Kidney (tissue), 14 donors: ENCODE data around the gene GAS7. TPM values are rescaled to one million over a fixed set of nuclear protein-coding genes. Genes with fewer than 3 reads are reported as not detected.

Experiments
- DNase-seq, 5 donors: peaks; one replicate each; pipeline ENCODE4 v3.0.0-alpha.2; 2013 to 2020
- FAIRE-seq: peaks from 2 replicates; lab custom pipeline; 2012; peaks lifted over from hg19 to GRCh38; lab: Jason Lieb, UNC
- H3K27ac ChIP-seq, 2 donors: one replicate each; pipeline ENCODE4 v1.7.0; 2013; ENCODE audit warnings: low read depth in 2 of 2, low read length in 2 of 2, inconsistent platforms in 1 of 2
- H3K27me3 ChIP-seq: one replicate; pipeline ENCODE4 v1.7.1; 2013; ENCODE audit warnings: low read length, inconsistent platforms; ENCODE audit not compliant: control insufficient read depth, insufficient read depth
- H3K36me3 ChIP-seq, 3 donors: one replicate each; pipeline versions ENCODE4 v1.7.0 to v1.7.1; 2013; ENCODE audit warnings: low read length in 3 of 3, control low read depth in 1 of 3, inconsistent platforms in 1 of 3; ENCODE audit not compliant: insufficient read depth in 3 of 3, control insufficient read depth in 2 of 3
- H3K4me1 ChIP-seq, 3 donors: one replicate each; pipeline versions ENCODE4 v1.7.0 to v1.7.1; 2013; ENCODE audit warnings: low read length in 3 of 3, inconsistent platforms in 1 of 3, low read depth in 1 of 3; ENCODE audit not compliant: control insufficient read depth in 2 of 3, insufficient read depth in 2 of 3
- H3K4me3 ChIP-seq, 3 donors: one replicate each; pipeline versions ENCODE4 v1.7.0 to v1.8.1; 2013; ENCODE audit warnings: low read length in 3 of 3, control low read depth in 1 of 3, inconsistent platforms in 1 of 3
- H3K9ac ChIP-seq, 3 donors: one replicate each; pipeline versions ENCODE4 v1.7.0 to v1.7.1; 2013; ENCODE audit warnings: low read length in 3 of 3, control low read depth in 1 of 3, inconsistent platforms in 1 of 3
- H3K9me3 ChIP-seq, 3 donors: one replicate each; pipeline versions ENCODE4 v1.7.0 to v1.7.1; 2013; ENCODE audit warnings: low read length in 3 of 3, control low read depth in 1 of 3, inconsistent platforms in 1 of 3; ENCODE audit not compliant: control insufficient read depth in 2 of 3, insufficient read depth in 1 of 3
- intact Hi-C: fragments of 100-400 bp; cut with DNase I; formaldehyde crosslinking; loops from one replicate; pipeline ENCODE4 v1.11.1; 2022
- polyA plus RNA-seq: library from polyadenylated mRNA; stranded (reverse); fragments of 350-450 nt; fragmentation: Illumina TruSeq; extraction: RNeasy Lipid Tissue Mini Kit (QIAGEN cat#74804); gene quantifications from one replicate; pipeline ENCODE4 v1.2.3, GENCODE V29; 2014; ENCODE audit warnings: low read depth, low replicate concordance; ENCODE audit not compliant: insufficient read depth
- total RNA-seq: library from RNA; stranded (reverse); fragmentation: NEBNext Ultra II Directional; extraction: Animal tissue kit (Norgen Biotek cat#: 25700); gene quantifications from one replicate; pipeline ENCODE4 v1.2.1, GENCODE V29; 2021
- TF ChIP-seq, protein P1 (sequence below): IDR thresholded peaks from 3 replicates; pipeline ENCODE4 v1.5.1; 2012; ENCODE audit warnings: mild to moderate bottlenecking, moderate library complexity, borderline replicate concordance; ENCODE audit not compliant: insufficient read depth; ENCODE audit errors: extremely low read depth
- donor health status: control.
- donor health status: control.
- donor health status: control.
- donor health status: control.
- donor health status: control.
- donor health status: DM: yes; HTN: yes; CAD: no.
- donor health status: Normal renal cell carcinoma (clear cell type).

The GAS7 gene
- total and polyA plus RNA-seq, 2 donors from 2014 or later: 1.1 to 20.5 TPM

DNA sequence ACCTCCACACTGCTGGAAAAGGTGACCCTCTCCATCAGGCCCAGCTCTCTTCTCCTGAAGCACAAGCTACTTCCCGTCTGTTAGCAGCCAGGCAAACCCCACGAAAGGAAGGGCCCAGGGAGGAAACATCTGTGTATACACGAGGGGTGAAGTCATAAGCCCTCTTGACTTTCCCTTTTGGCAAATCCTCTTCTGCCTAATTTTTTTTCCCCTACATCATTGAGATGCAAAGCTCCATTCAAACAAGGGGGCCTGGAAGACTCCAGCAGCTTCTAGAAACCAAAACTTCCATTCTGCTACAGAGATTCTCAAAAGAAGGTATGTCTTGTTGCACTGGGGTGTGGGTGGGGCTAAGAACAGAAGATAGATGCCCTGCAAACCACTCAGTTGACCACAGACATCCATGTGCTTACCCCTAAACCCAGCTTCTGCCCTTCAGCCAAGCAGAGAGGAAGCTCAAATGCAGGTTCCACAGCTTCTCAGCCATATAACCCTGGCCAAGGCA lies 147.8 kb downstream of the GAS7 start:
- Histone ChIP-seq H3K4me1 (no peaks in the 10 kb centered on the region), H3K27me3 (no peaks in the 10 kb centered on the region), H3K4me3 (no peak overlapping the region), H3K36me3 (no peaks in the 10 kb centered on the region), H3K9me3 (no peaks in the 10 kb centered on the region), H3K9ac (no peak overlapping the region), H3K27ac (no peak overlapping the region)
- intact Hi-C loops: no loop called here
- TF ChIP-seq, protein P1, sequence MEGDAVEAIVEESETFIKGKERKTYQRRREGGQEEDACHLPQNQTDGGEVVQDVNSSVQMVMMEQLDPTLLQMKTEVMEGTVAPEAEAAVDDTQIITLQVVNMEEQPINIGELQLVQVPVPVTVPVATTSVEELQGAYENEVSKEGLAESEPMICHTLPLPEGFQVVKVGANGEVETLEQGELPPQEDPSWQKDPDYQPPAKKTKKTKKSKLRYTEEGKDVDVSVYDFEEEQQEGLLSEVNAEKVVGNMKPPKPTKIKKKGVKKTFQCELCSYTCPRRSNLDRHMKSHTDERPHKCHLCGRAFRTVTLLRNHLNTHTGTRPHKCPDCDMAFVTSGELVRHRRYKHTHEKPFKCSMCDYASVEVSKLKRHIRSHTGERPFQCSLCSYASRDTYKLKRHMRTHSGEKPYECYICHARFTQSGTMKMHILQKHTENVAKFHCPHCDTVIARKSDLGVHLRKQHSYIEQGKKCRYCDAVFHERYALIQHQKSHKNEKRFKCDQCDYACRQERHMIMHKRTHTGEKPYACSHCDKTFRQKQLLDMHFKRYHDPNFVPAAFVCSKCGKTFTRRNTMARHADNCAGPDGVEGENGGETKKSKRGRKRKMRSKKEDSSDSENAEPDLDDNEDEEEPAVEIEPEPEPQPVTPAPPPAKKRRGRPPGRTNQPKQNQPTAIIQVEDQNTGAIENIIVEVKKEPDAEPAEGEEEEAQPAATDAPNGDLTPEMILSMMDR: no peak
- FAIRE-seq: no peak
- peak in 2 of 5 donors; percentile 43 to 55 for DNase-seq

GRCh38 chr17:10048629-10049350 lies 149.6 kb downstream of the GAS7 start:
- Histone ChIP-seq H3K4me1 (no peaks in the 10 kb centered on the region), H3K9ac (no peak overlapping the region), H3K9me3 (no peaks in the 10 kb centered on the region), H3K4me3 (no peak overlapping the region), H3K27ac (no peak overlapping the region), H3K27me3 (no peaks in the 10 kb centered on the region), H3K36me3 (no peaks in the 10 kb centered on the region)
- DNase-seq (peak in 1 of 5 donors; percentile 1), FAIRE-seq (no peak)
- TF ChIP-seq, protein P1: no peak
- intact Hi-C loops: no loop called here

GRCh38 chr17:10046786-10047785 lies 151.3 kb downstream of the GAS7 start:
- Histone ChIP-seq H3K36me3 (no peaks in the 10 kb centered on the region), H3K27me3 (no peaks in the 10 kb centered on the region), H3K9me3 (no peaks in the 10 kb centered on the region), H3K9ac (no peak overlapping the region), H3K4me3 (no peak overlapping the region), H3K4me1 (no peaks in the 10 kb centered on the region), H3K27ac (no peak overlapping the region)
- peak in 1 of 5 donors; percentile 23 for DNase-seq
- TF ChIP-seq, protein P1: no peak
- intact Hi-C loops: no loop called here
- FAIRE-seq: no peak
